T-helper 17 cell (primary cell): ENCODE data around the gene CD274. TPM values are rescaled to one million over a fixed set of nuclear protein-coding genes. Genes with fewer than 3 reads are reported as not detected.
A peak's percentile ranks its signal among the peaks of the same experiment; 100 is the strongest.

ENCODE experiments used
- ATAC-seq: fragments of 150-1000 bp; cut with Tn5 transposase; 2 replicates; pipeline ENCODE4 v1.10.0; 2021; ENCODE audit warnings: mild to moderate bottlenecking, moderate library complexity
- DNase-seq, 3 donors: peaks; one replicate each; pipeline versions ENCODE4 v3.0.0 to v3.0.0-alpha.2; 2020 to 2021
- H3K9me3 ChIP-seq: one replicate; pipeline ENCODE4 v1.7.0; 2013; ENCODE audit warnings: low read length, mild to moderate bottlenecking; ENCODE audit not compliant: control insufficient read depth, poor library complexity, severe bottlenecking
- H3K27ac Mint-ChIP-seq: one replicate; pipeline ENCODE4 v1.8.0; 2022; ENCODE audit warnings: mild to moderate bottlenecking, moderate library complexity, mixed read lengths
- H3K27me3 Mint-ChIP-seq: one replicate; pipeline ENCODE4 v1.8.0; 2022; ENCODE audit warnings: mixed read lengths
- H3K36me3 Mint-ChIP-seq: one replicate; pipeline ENCODE4 v1.8.0; 2022; ENCODE audit warnings: low read depth, mixed read lengths
- H3K4me1 Mint-ChIP-seq: one replicate; pipeline ENCODE4 v1.8.0; 2022; ENCODE audit warnings: mild to moderate bottlenecking, mixed read lengths
- H3K4me3 Mint-ChIP-seq: one replicate; pipeline ENCODE4 v1.8.0; 2022; ENCODE audit warnings: mild to moderate bottlenecking, moderate library complexity, mixed read lengths
- total RNA-seq, 4 donors: library from RNA in 2 of 4; stranded (reverse) in 2 of 4; gene quantifications; one replicate each; pipeline ENCODE4 v1.2.3 and lab custom pipeline; 2022 to 2026

The CD274 gene
- total RNA-seq (1 to 10 TPM; 4.7 to 6.7 TPM), total RNA-seq (lab: John Stamatoyannopoulos, UW) (9.3 to 15.6 reads per million in 2 donors)

- H3K9me3 ChIP-seq, result no peaks in the 10 kb centered on the region
- H3K27me3 Mint-ChIP-seq, result no peaks in the 10 kb centered on the region
- peak within 1 kb of the TSS; percentile 98 for H3K27ac Mint-ChIP-seq
- no peaks in the 10 kb centered on the region for H3K36me3 Mint-ChIP-seq
- ATAC-seq (peak; percentile 88), DNase-seq (peak; percentile 64 to 75 (median 71))
- peaks cover 54% of the 10 kb centered on the region for H3K4me1 Mint-ChIP-seq
- H3K4me3 Mint-ChIP-seq, result peak within 1 kb of the TSS; percentile 92
Observed at GRCh38 chr9:5450359-5451091, at the start of gene CD274. CD274 (plus strand) TSS chr9:5450542; CDS start chr9:5456114, 5,572 bp downstream.

- no peaks in the 10 kb centered on the region for H3K27me3 Mint-ChIP-seq
- H3K4me3 Mint-ChIP-seq, result peak overlapping the region; percentile 56
- DNase-seq, result no peak
Observed at GRCh38 chr9:5402217-5402616, 48.1 kb upstream of the CD274 start.

GRCh38 chr9:5408596-5408995 lies 41.7 kb upstream of the CD274 start:
- no peak for DNase-seq
- H3K27ac Mint-ChIP-seq, result no peak overlapping the region
- no peaks in the 10 kb centered on the region for H3K4me1 Mint-ChIP-seq
- no peak overlapping the region for H3K4me3 Mint-ChIP-seq
- no peak for ATAC-seq
- H3K36me3 Mint-ChIP-seq, result peaks cover 4% of the 10 kb centered on the region
- H3K27me3 Mint-ChIP-seq, result no peaks in the 10 kb centered on the region
- no peaks in the 10 kb centered on the region for H3K9me3 ChIP-seq

More at GRCh38 chr9:5402217-5402616, 48.1 kb upstream of the CD274 start:
- ATAC-seq, result no peak
- peak overlapping the region; percentile 80 for H3K27ac Mint-ChIP-seq
- H3K36me3 Mint-ChIP-seq, result peaks cover 5% of the 10 kb centered on the region
- H3K4me1 Mint-ChIP-seq, result peaks cover 15% of the 10 kb centered on the region
- H3K9me3 ChIP-seq, result no peaks in the 10 kb centered on the region

- ATAC-seq (no peak), DNase-seq (no peak)
- Mint-ChIP-seq H3K27ac (no peak overlapping the region), H3K4me1 (peaks cover 18% of the 10 kb centered on the region), H3K4me3 (no peak overlapping the region), H3K36me3 (peaks cover 23% of the 10 kb centered on the region), H3K27me3 (no peaks in the 10 kb centered on the region)
- H3K9me3 ChIP-seq, result no peaks in the 10 kb centered on the region
Observed at GRCh38 chr9:5416953-5417352, 33.4 kb upstream of the CD274 start.

GRCh38 chr9:5418481-5418880 lies 31.9 kb upstream of the CD274 start:
- Mint-ChIP-seq H3K4me1 (peaks cover 19% of the 10 kb centered on the region), H3K36me3 (peaks cover 23% of the 10 kb centered on the region), H3K27me3 (no peaks in the 10 kb centered on the region), H3K27ac (peak overlapping the region; percentile 12), H3K4me3 (no peak overlapping the region)
- DNase-seq, result no peak
- H3K9me3 ChIP-seq, result no peaks in the 10 kb centered on the region
- ATAC-seq, result no peak

- no peak for DNase-seq
- no peak overlapping the region for H3K27ac Mint-ChIP-seq
- ATAC-seq, result no peak
- H3K9me3 ChIP-seq, result no peaks in the 10 kb centered on the region
- peaks cover 22% of the 10 kb centered on the region for H3K4me1 Mint-ChIP-seq
- no peak overlapping the region for H3K4me3 Mint-ChIP-seq
- H3K27me3 Mint-ChIP-seq, result no peaks in the 10 kb centered on the region
- H3K36me3 Mint-ChIP-seq, result peaks cover 21% of the 10 kb centered on the region
Observed at GRCh38 chr9:5419987-5420386, 30.4 kb upstream of the CD274 start.

- no peak for DNase-seq
- no peaks in the 10 kb centered on the region for H3K9me3 ChIP-seq
- Mint-ChIP-seq H3K27me3 (no peaks in the 10 kb centered on the region), H3K4me3 (peak overlapping the region; percentile 65), H3K4me1 (peaks cover 24% of the 10 kb centered on the region), H3K27ac (no peak overlapping the region), H3K36me3 (peaks cover 18% of the 10 kb centered on the region)
- ATAC-seq, result no peak
Observed at GRCh38 chr9:5421163-5421562, 29.2 kb upstream of the CD274 start.

- DNase-seq, result no peak
- Mint-ChIP-seq H3K4me1 (peaks cover 20% of the 10 kb centered on the region), H3K27ac (no peak overlapping the region), H3K27me3 (no peaks in the 10 kb centered on the region), H3K36me3 (peaks cover 18% of the 10 kb centered on the region), H3K4me3 (no peak overlapping the region)
- no peaks in the 10 kb centered on the region for H3K9me3 ChIP-seq
- no peak for ATAC-seq
Observed at GRCh38 chr9:5422276-5422675, 28.1 kb upstream of the CD274 start.

- ATAC-seq (peak; percentile 64), DNase-seq (no peak)
- H3K9me3 ChIP-seq, result no peaks in the 10 kb centered on the region
- Mint-ChIP-seq H3K36me3 (peaks cover 3% of the 10 kb centered on the region), H3K27ac (peak overlapping the region; percentile 49), H3K27me3 (no peaks in the 10 kb centered on the region), H3K4me3 (no peak overlapping the region), H3K4me1 (peaks cover 17% of the 10 kb centered on the region)
Observed at GRCh38 chr9:5425006-5425628, 25.2 kb upstream of the CD274 start.

- H3K36me3 Mint-ChIP-seq, result peaks cover under 1% of the 10 kb centered on the region
- no peak for ATAC-seq
- H3K27me3 Mint-ChIP-seq, result no peaks in the 10 kb centered on the region
- H3K9me3 ChIP-seq, result no peaks in the 10 kb centered on the region
- no peak overlapping the region for H3K4me3 Mint-ChIP-seq
- H3K27ac Mint-ChIP-seq, result peak overlapping the region; percentile 71
- DNase-seq, result no peak
- H3K4me1 Mint-ChIP-seq, result peaks cover 13% of the 10 kb centered on the region
Observed at GRCh38 chr9:5427005-5427404, 23.3 kb upstream of the CD274 start.

- no peaks in the 10 kb centered on the region for H3K9me3 ChIP-seq
- Mint-ChIP-seq H3K4me1 (peaks cover 13% of the 10 kb centered on the region), H3K27me3 (no peaks in the 10 kb centered on the region), H3K4me3 (no peak overlapping the region), H3K36me3 (peaks cover 5% of the 10 kb centered on the region), H3K27ac (peak overlapping the region; percentile 71)
- DNase-seq (no peak), ATAC-seq (no peak)
Observed at GRCh38 chr9:5428172-5428571, 22.2 kb upstream of the CD274 start.

- Mint-ChIP-seq H3K4me3 (no peak overlapping the region), H3K36me3 (peaks cover 5% of the 10 kb centered on the region), H3K27me3 (no peaks in the 10 kb centered on the region), H3K27ac (peak overlapping the region; percentile 60), H3K4me1 (peaks cover 11% of the 10 kb centered on the region)
- DNase-seq, result no peak
- no peaks in the 10 kb centered on the region for H3K9me3 ChIP-seq
- no peak for ATAC-seq
Observed at GRCh38 chr9:5428794-5429528, 21.4 kb upstream of the CD274 start.

- Mint-ChIP-seq H3K4me3 (no peak overlapping the region), H3K36me3 (peaks cover 5% of the 10 kb centered on the region), H3K27ac (peak overlapping the region; percentile 37), H3K27me3 (no peaks in the 10 kb centered on the region), H3K4me1 (peaks cover 8% of the 10 kb centered on the region)
- no peaks in the 10 kb centered on the region for H3K9me3 ChIP-seq
- DNase-seq (no peak), ATAC-seq (no peak)
Observed at GRCh38 chr9:5429873-5430564, 20.3 kb upstream of the CD274 start.
